Right renal pelvis (tissue), 4 donors: ENCODE results near the gene TJP2. TPM values are rescaled to one million over a fixed set of nuclear protein-coding genes. Genes with fewer than 3 reads are reported as not detected.
A peak's percentile ranks its signal among the peaks of the same experiment; 100 is the strongest.
"Not testable (repeated sequence)": the region's sequence is repeated elsewhere in the genome, so short reads cannot be mapped to it uniquely, and the experiment has no call there.

Experiments used
- DNase-seq, 4 donors: peaks; one replicate each; pipeline ENCODE4 v3.0.0-alpha.2; 2013; ENCODE audit warnings: low read depth in 4 of 4, low spot score in 3 of 4, missing footprints in 1 of 4
- polyA plus RNA-seq, 4 donors: library from polyadenylated mRNA; unstranded; fragments of 120-200 nt; gene quantifications; one replicate each; pipeline ENCODE4 v1.2.1, GENCODE V29; 2013; ENCODE audit not compliant: insufficient read length in 4 of 4

Gene TJP2
- polyA plus RNA-seq, 4 donors = 94.7 to 117 (median 97.5) TPM

DNA sequence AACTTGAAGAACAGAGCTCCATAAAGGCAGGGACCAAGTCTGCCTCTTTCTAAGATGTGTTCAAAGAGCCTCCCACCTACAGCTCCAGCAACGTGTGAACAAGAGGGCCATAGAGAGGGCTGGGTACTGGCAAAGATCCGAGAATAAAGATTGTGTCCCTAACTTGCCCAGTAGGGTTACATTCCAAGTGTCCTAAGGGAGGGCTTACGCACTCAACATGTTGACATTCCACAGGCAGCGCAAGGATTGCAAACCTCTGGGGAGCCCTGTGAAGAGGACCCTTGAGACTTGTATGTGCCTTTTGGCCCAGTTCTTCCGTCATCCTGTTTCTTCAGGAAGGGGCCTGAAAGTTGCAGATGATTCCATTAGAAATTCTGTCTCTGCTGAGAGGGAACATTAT, 102.7 kb downstream of the TJP2 start:
- DNase-seq = no peak

- no peak for DNase-seq
Observed at GRCh38 chr9:69279084-69279731, 105.1 kb downstream of the TJP2 start.

DNA sequence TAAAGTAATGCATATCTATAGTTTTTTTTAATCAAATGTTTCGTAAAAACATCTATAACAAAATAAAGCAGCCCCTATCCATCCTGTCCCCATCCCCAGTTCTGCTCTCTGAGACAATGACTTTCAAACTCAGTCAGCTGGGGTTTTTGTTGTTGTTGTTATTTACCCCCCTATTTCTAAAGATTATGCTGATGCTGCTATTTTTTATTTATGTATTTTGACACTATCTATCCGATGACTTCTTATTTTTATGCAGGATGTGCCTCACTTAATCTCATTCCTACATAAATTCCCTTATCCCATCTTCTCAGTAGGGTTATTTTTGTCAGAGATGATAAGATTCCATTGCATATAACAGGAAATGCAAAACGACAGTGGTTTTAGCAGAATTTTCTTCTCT, 105.7 kb downstream of the TJP2 start:
- DNase-seq = no peak

DNA sequence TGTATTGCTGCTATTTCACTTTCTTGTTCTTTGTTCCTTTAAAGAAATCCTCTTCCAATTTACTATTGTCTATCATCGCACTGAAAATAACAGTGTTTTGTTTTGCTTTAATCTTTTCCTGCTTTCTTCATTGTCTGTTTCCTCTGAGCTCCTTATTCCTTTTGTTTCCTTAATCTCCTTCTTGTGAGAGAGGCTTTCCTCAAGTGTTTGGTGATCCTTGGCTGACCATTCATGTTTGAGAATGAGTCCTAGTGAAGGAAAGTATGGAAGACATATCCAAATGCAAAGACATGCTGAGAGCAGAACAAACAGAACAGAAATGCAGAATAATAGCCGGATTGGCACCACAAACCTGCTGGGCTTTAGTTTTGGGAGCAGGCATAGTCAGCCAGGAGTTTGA, 108.9 kb downstream of the TJP2 start:
- no peak for DNase-seq

DNA sequence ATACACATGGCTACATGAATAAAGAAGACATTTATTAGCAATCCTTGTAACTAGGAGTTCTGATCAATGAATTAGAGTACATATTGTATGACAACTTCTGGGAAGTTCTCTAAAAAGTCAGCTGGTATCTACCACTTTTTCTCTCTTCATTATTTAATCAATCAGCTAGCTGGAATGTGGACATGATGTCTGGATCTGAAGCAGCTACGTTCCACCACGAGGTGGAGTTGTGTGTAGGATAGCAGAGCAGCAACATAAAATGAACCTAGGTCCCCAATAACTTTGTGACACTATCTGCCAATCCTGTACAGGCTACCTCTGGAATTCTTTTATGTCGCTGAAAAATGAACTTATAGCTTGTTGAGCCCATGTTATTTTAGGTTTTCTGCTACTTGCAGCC, 118.0 kb downstream of the TJP2 start:
- DNase-seq = no peak

DNA sequence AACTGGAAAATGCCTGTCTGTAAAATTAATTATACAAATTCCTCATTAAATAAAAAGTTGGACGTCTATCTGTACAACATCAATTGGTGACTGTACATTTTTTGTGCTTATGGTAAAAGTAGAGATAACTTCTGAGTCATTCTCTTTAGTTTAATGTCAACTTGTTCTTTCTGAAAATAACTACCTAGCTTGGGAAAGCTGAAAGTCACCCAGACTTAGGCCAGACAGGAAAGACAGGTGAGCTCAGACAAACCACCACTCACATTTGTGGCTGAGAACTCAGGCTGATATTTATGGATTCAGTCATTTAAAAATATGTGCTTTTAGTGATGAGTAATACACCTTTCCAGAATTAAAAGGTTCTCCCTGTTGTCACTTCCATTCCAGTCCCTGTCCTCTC, 119.1 kb downstream of the TJP2 start:
- DNase-seq = no peak

DNA sequence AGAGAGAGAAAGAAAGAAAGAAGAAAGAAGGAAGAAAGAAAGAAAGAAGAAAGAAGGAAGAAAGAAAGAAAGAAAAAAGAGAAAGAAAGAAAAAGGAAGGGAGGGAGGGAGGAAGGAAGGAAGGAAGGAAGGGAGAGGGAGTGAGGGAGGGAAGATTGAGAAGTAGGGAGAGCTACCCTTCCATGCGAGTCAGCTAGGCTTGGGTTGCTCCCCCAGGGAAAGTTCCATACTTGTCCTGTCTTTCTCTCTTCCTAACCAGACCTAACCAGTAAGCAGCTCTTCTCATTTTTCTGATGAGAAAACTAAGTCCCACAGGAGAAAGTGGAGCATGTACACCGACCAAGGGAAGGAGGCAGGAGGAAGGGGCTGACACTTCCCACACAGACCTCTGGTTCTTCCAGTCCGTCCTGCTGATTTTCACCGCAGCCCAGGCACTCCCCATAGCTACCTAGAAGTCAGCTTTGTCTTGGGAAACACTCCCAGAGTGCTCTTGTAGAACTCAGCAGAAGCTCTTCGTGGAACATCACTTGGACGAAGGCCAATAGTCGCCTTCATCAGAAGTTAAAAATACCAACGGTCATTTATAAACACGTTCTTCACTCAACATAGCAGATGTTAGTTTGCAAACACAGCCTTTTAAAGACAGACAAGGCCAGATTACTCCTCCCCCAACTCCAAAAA, 121.9 kb downstream of the TJP2 start:
- no peak for DNase-seq

DNA sequence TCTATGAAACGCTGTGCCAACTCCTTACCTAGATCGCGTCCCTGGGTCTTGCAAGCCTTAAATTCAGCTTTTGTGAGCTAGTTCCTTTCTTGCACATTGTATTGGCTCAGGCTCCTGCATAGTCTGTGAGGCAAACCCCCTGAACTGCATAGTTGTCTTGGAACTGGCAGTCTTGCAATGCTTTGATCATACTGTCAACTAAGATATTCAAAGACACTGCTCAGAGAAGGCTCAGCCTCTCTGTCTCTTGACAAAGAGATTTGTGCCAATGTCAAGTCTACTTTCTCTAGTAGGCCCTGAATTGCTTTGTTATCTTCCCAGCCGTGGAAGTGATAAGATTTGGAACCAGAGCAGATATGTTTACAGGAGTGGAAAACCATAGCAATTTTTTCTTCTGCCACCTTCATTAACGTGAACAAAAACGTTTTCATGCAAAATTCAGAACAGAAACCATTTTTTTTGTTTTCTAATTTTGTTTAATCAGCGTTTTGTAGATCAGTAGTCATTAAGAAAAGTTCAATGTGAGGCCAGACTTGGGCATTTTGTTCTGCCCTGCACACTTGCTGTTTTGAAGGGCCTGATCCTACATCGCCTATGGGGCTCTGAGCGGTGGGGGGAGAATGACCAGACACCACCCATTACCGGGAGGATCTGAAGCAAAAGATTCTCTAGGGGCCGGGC, 123.4 kb downstream of the TJP2 start:
- DNase-seq = no peak

GRCh38 chr9:69299315-69299714, 125.2 kb downstream of the TJP2 start:
- DNase-seq = no peak

DNA sequence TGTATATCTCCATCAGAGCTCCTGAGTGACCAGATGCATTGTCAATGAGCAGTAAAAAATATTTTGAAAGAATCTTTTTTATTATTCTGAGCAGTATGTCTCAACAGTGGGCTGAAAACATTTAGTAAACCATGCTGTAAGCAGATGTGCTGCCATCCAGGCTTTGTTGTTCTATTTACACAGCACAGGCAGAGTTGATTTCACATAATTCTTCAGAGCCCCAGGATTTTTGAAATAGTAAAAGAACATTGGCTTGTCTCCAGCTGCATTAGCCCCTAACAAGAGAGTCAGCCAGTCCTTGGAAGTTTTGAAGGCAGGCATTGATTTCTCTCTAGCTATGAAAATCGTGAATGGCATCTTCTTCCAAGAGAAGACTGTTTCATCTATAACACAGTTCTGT, 125.7 kb downstream of the TJP2 start:
- no peak for DNase-seq

DNA sequence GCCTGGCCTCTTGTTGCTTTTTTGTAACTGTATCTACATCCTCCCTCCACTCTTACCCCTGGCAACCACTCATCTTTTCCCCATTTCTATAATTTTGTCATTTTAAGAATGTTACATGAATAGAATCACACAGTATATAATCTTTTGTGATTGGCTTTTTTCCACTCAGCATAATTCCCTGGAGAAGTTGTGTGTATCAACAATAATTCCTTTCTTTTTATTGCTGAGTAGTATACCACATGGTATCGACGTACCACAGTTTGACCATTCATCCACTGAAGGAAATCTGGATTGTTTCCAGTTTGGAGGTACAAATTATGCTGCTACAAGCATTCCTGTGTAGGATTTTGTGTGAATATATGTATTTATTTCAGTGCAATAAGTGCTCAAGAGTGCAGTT, 129.3 kb downstream of the TJP2 start:
- DNase-seq = no peak

- DNase-seq = not testable (repeated sequence)
Observed at GRCh38 chr9:69306895-69307445, 132.9 kb downstream of the TJP2 start.

- peak in 1 of 4 donors; percentile 3 for DNase-seq
Observed at GRCh38 chr9:69307446-69308205, 133.5 kb downstream of the TJP2 start.

DNA sequence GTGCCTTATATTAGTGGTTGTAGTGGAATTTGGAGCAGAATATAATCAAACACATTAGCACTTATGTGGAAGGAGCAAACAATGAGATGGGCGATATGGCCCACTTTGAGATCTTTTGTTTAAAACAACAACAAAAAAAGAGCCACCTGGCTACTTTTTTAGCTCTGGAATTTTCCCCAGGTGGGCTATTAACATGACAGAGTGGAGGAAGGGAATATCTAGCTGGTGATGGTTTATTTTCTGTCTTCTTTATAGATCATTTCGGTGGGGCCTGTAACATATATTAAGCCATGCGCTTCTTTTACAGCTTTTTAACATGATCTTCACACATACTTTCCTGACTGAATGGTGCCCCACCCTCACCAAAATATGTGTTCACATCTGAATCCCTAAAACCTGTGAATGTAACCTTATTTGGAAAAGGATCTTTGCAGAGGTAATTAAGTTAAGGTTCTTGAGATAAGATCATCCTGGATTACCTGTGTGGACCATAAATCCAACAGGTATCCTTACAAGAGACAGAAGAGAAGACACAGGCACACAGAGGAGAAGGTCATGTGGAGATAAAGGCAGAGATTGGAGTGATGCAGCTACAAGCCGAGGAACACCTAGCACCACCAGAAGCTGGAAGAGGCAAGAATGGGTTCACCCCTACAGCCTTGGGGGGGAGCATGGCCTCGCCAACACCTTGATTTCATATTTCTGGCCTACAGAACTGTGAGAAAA, 134.3 kb downstream of the TJP2 start:
- DNase-seq = no peak

GRCh38 chr9:69313175-69313574, 139.1 kb downstream of the TJP2 start:
- DNase-seq = no peak

GRCh38 chr9:69314547-69314946, 140.5 kb downstream of the TJP2 start:
- DNase-seq = no peak

GRCh38 chr9:69317081-69317480, 143.0 kb downstream of the TJP2 start:
- no peak for DNase-seq

DNA sequence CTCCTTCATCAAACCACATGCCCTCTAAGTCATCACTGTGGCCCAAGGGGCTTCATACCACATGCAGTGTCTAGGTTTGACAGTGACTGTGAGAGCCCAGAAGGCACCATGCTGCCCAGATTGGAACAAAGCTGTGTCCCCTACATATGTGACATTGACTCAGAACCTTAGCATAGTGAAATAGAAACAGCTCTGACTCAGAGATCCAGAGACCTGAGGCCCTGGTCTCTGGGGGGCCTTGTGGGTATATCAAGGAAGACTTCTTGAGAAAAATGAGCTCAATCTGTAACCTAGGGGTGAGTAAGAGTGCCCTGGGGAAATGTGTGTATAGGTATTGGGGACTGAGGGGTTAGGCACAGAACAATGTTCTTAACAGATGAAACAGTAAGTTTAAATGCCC, 143.8 kb downstream of the TJP2 start:
- DNase-seq = no peak

GRCh38 chr9:69319324-69320025, 145.4 kb downstream of the TJP2 start:
- DNase-seq = peak in 2 of 4 donors; percentile 6 to 23

GRCh38 chr9:69322256-69322655, 148.2 kb downstream of the TJP2 start:
- no peak for DNase-seq
